HG02610 (cell line): ENCODE data around the gene PRRC2A.

Source experiments
- ATAC-seq: cut with Tn5 transposase; IDR thresholded peaks from one replicate; pipeline ENCODE4 v1.9.1; 2021; ENCODE audit warnings: mild to moderate bottlenecking, moderate library complexity; ENCODE audit not compliant: unreplicated experiment

Gene PRRC2A

GRCh38 chr6:31620586-31621319, at the start of gene PRRC2A:
TSS of gene PRRC2A (plus strand) at chr6:31620715. CDS start at chr6:31622790, 2,075 bp downstream.
- ATAC-seq: peak; percentile 50

GRCh38 chr6:31572041-31572911, 48.2 kb upstream of the PRRC2A start, which contains the start of gene LTA:
TSS of gene LTA (plus strand) at chr6:31572289. CDS start at chr6:31572743, 454 bp downstream.
- ATAC-seq: no peak

DNA sequence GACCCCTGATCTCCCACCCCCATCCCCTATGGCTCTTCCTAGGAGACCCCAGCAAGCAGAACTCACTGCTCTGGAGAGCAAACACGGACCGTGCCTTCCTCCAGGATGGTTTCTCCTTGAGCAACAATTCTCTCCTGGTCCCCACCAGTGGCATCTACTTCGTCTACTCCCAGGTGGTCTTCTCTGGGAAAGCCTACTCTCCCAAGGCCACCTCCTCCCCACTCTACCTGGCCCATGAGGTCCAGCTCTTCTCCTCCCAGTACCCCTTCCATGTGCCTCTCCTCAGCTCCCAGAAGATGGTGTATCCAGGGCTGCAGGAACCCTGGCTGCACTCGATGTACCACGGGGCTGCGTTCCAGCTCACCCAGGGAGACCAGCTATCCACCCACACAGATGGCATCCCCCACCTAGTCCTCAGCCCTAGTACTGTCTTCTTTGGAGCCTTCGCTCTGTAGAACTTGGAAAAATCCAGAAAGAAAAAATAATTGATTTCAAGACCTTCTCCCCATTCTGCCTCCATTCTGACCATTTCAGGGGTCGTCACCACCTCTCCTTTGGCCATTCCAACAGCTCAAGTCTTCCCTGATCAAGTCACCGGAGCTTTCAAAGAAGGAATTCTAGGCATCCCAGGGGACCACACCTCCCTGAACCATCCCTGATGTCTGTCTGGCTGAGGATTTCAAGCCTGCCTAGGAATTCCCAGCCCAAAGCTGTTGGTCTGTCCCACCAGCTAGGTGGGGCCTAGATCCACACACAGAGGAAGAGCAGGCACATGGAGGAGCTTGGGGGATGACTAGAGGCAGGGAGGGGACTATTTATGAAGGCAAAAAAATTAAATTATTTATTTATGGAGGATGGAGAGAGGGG, 47.0 kb upstream of the PRRC2A start:
- ATAC-seq: no peak

DNA sequence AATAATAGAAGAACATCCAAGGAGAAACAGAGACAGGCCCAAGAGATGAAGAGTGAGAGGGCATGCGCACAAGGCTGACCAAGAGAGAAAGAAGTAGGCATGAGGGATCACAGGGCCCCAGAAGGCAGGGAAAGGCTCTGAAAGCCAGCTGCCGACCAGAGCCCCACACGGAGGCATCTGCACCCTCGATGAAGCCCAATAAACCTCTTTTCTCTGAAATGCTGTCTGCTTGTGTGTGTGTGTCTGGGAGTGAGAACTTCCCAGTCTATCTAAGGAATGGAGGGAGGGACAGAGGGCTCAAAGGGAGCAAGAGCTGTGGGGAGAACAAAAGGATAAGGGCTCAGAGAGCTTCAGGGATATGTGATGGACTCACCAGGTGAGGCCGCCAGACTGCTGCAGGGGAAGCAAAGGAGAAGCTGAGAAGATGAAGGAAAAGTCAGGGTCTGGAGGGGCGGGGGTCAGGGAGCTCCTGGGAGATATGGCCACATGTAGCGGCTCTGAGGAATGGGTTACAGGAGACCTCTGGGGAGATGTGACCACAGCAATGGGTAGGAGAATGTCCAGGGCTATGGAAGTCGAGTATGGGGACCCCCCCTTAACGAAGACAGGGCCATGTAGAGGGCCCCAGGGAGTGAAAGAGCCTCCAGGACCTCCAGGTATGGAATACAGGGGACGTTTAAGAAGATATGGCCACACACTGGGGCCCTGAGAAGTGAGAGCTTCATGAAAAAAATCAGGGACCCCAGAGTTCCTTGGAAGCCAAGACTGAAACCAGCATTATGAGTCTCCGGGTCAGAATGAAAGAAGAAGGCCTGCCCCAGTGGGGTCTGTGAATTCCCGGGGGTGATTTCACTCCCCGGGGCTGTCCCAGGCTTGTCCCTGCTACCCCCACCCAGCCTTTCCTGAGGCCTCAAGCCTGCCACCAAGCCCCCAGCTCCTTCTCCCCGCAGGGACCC, 46.1 kb upstream of the PRRC2A start:
- ATAC-seq: no peak

- ATAC-seq: no peak
These were observed 45.1 kb upstream of the PRRC2A start, which contains the start of gene TNF for GRCh38 chr6:31575335-31575901. TSS of gene TNF (plus strand) at chr6:31575565. CDS start at chr6:31575742, 177 bp downstream.

GRCh38 chr6:31575952-31576685, 44.4 kb upstream of the PRRC2A start:
- ATAC-seq: no peak

DNA sequence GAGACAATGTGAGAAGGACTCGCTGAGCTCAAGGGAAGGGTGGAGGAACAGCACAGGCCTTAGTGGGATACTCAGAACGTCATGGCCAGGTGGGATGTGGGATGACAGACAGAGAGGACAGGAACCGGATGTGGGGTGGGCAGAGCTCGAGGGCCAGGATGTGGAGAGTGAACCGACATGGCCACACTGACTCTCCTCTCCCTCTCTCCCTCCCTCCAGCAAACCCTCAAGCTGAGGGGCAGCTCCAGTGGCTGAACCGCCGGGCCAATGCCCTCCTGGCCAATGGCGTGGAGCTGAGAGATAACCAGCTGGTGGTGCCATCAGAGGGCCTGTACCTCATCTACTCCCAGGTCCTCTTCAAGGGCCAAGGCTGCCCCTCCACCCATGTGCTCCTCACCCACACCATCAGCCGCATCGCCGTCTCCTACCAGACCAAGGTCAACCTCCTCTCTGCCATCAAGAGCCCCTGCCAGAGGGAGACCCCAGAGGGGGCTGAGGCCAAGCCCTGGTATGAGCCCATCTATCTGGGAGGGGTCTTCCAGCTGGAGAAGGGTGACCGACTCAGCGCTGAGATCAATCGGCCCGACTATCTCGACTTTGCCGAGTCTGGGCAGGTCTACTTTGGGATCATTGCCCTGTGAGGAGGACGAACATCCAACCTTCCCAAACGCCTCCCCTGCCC, 43.5 kb upstream of the PRRC2A start:
- ATAC-seq: no peak

DNA sequence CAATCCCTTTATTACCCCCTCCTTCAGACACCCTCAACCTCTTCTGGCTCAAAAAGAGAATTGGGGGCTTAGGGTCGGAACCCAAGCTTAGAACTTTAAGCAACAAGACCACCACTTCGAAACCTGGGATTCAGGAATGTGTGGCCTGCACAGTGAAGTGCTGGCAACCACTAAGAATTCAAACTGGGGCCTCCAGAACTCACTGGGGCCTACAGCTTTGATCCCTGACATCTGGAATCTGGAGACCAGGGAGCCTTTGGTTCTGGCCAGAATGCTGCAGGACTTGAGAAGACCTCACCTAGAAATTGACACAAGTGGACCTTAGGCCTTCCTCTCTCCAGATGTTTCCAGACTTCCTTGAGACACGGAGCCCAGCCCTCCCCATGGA, 42.9 kb upstream of the PRRC2A start:
- no peak for ATAC-seq

DNA sequence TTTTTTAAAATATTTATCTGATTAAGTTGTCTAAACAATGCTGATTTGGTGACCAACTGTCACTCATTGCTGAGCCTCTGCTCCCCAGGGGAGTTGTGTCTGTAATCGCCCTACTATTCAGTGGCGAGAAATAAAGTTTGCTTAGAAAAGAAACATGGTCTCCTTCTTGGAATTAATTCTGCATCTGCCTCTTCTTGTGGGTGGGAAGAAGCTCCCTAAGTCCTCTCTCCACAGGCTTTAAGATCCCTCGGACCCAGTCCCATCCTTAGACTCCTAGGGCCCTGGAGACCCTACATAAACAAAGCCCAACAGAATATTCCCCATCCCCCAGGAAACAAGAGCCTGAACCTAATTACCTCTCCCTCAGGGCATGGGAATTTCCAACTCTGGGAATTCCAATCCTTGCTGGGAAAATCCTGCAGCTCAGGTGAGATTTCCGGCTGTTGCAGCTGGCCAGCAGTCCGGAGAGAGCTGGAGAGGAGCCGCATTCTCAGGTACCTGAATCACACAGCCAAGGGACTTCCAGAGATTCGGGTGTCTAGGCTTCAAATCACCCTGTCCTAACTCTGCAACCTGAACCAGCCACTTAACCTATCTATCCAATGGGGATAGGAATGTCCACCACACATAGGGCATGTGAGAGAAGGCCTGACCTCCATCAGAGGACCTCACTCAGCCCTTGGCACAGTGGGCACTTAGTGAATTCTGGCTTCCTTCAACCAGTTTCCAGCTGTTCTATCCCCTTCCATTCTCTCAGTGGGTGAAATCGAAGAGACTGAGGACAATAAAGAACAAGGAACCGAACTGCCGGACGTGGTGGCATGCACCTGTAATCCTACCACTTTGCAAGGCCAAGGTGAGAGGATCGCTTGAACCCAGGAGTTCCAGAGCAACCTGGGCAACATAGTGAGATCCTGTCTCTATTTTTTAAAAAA, 42.1 kb upstream of the PRRC2A start:
- no peak for ATAC-seq

GRCh38 chr6:31579119-31579505, 41.4 kb upstream of the PRRC2A start:
- ATAC-seq: no peak

- no peak for ATAC-seq
These were observed 40.7 kb upstream of the PRRC2A start for GRCh38 chr6:31579546-31580437.

DNA sequence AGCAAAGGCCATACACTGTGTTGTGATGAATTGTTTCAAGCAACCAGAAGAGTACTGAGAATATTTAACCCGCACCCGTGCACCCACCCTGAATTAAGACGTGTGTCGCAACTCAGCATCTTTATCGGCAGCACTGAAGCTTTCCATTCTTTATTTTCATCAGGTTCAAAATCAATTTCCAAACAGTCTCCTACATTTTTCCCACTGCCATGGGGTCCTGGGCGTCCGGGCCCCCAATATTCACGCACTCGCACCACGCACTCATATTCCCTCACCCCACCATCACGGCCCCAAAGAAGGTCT, 40.1 kb upstream of the PRRC2A start:
- ATAC-seq: no peak

DNA sequence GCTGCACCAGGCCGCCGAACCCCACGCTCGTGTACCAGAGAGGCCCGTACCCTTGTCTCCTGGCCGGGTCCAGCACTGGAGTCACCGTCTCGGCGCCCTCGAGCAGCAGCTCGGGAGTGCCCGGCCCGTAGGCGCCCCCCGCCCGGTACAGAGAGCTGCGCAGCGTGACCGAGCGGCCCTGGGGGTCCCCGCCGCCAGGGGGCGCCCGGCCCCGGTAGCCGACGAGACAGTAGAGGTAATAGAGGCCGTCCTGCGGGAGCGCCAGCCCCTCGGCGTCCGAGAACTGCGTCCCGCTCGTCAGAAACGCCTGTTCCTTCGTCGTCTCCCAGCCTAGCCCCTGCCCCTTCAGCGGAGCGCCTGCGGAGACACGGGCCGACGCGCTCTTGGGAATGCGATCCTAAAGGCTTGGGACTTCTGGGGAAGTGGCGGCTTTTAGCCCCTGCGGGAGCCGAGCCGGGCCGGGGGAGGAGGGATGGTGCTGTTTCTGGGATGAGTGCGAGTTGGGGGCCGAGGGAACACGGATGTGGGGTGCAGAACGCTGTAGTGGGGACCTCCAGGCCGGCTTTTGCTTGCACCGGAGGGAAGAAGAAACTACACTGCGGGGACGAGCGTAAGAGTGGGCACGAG, 39.6 kb upstream of the PRRC2A start:
- peak; percentile 57 for ATAC-seq

DNA sequence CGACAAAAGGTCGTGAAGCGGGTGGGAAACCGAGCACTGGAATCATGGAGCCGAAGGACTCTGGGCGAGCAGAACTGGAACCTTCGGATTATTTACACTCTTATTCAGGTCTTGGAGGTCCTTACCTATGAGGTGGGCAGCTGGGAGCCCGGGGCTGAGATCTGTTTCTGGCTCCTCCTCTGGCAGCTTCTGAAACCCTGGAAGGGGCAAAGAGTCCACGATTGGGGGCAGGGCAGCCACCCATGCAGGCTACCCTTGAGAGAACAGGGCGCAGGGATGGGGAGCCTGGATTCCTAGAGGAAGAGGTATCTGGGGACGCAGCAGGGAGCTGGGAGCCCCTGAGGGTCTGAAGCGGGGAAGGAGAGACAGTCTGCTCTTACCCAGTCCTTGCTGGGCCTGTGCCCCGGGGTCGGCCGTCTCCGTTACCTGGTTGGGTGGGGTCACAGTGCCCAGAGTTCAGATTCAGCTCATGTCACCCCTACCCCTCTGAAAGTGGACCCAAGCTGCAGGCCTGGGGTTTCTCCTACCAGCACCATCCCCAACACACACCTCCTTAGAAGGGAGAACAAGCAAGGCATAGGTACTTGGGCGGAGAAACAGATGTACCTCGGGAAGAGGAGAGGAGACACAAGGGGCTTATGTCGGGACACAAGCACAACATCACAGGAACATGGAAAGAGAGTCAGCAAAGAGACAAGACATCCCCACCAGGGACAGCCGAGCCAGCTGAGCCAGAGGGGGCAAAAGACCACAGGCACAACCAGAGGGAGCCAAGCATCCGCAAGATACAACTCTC, 38.9 kb upstream of the PRRC2A start:
- ATAC-seq: no peak

GRCh38 chr6:31582230-31582643, 38.3 kb upstream of the PRRC2A start, which contains the start of gene LTB:
TSS of gene LTB (minus strand) at chr6:31582424. CDS start at chr6:31582417, 7 bp downstream.
- ATAC-seq: no peak
